Thyroid gland (tissue), 4 donors: Measurements from ENCODE around the gene JPH2.

Experiments
- CTCF ChIP-seq, 6 experiments: fragments of 200-600 bp in 3 of 6; fragments of 450-650 bp in 3 of 6; sonication (generic) in 3 of 6; IDR thresholded peaks; one replicate each; pipeline ENCODE4 v1.5.1; 2016 to 2019; ENCODE audit warnings: antibody characterized with exemption in 6 of 6, mild to moderate bottlenecking in 2 of 6, inconsistent platforms in 1 of 6, moderate library complexity in 1 of 6
- POLR2A ChIP-seq, 2 donors: fragments of 450-650 bp; IDR thresholded peaks; one replicate each; pipeline ENCODE4 v1.6.1; 2017; ENCODE audit warnings: antibody characterized with exemption in 2 of 2, mild to moderate bottlenecking in 2 of 2, moderate library complexity in 1 of 2

GRCh38 chr20:44081888-44082287 is 105.1 kb downstream of the JPH2 start:
- TF ChIP-seq CTCF (IDR thresholded peaks at IDR 0.05) (no peak), POLR2A (IDR thresholded peaks at IDR 0.05) (no peak)
